Right lobe of liver (tissue), 6 donors: ENCODE data around the gene CENPC. TPM values are rescaled to one million over a fixed set of nuclear protein-coding genes. Genes with fewer than 3 reads are reported as not detected.
"Not testable (repeated sequence)": the region's sequence is repeated elsewhere in the genome, so short reads cannot be mapped to it uniquely, and the experiment has no call there.

Experiments used
- ATAC-seq, 4 donors: fragments of 200-7000 bp; cut with Tn5 transposase; one replicate each; pipeline ENCODE4 v1.9.1; 2020; ENCODE audit warnings: mild to moderate bottlenecking in 4 of 4, moderate library complexity in 4 of 4
- DNase-seq, 3 donors: peaks; one replicate each; pipeline ENCODE4 v3.0.0-alpha.2; 2020
- H3K27ac ChIP-seq, 3 donors: fragments of 200-600 bp; one replicate each; pipeline ENCODE4 v1.8.0; 2022
- H3K27me3 ChIP-seq, 2 donors: fragments of 200-600 bp; one replicate each; pipeline ENCODE4 v1.8.0; 2022
- H3K36me3 ChIP-seq, 4 donors: fragments of 200-600 bp; sonication (generic) in 1 of 4; one replicate each; pipeline versions ENCODE4 v1.5.1 to v1.8.0; 2017 to 2022; ENCODE audit warnings: control low read depth in 1 of 4
- H3K4me1 ChIP-seq, 4 donors: fragments of 200-600 bp; sonication (generic) in 1 of 4; one replicate each; pipeline versions ENCODE4 v1.5.1 to v1.8.0; 2017 to 2022; ENCODE audit warnings: control low read depth in 1 of 4
- H3K4me3 ChIP-seq, 3 donors: fragments of 200-600 bp; one replicate each; pipeline ENCODE4 v1.8.0; 2022
- H3K9me3 ChIP-seq, 4 donors: fragments of 200-600 bp; sonication (generic) in 1 of 4; one replicate each; pipeline versions ENCODE4 v1.5.1 to v1.8.0; 2017 to 2022; ENCODE audit warnings: control low read depth in 1 of 4
- POLR2A ChIP-seq: fragments of 450-650 bp; IDR thresholded peaks from one replicate; pipeline ENCODE4 v1.6.1; 2017; ENCODE audit warnings: antibody characterized with exemption, mild to moderate bottlenecking
- WGBS: methylation state at CpG from one replicate; pipeline ENCODE4 v1.1.6; 2018; ENCODE audit warnings: low coverage, low lambda C conversion rate; ENCODE audit not compliant: insufficient coverage; ENCODE audit errors: missing lambda C conversion rate; 5-methylcytosine and 5-hydroxymethylcytosine counted together
- intact Hi-C, 2 donors: fragments of 100-400 bp; cut with DNase I; formaldehyde crosslinking; loops; one replicate each; pipeline versions ENCODE4 v1.11.2 to v1.14.1; 2022
- total RNA-seq, 6 experiments: library from RNA; depleted of rRNA in 2 of 6; stranded (reverse); fragments of >200 nt in 2 of 6; fragmentation: NEBNext Ultra II Directional in 3 of 6; extraction: Animal tissue kit (Norgen Biotek cat#: 25700) in 3 of 6; gene quantifications; one replicate each; pipeline versions ENCODE4 v1.1.0 to v1.2.4, GENCODE V29; 2016 to 2023
- TF ChIP-seq, protein P1 (sequence below), 4 donors: fragments of 200-600 bp in 3 of 4; fragments of 450-650 bp in 1 of 4; IDR thresholded peaks; one replicate each; pipeline versions ENCODE4 v1.5.1 to v1.8.0; 2016 to 2022; ENCODE audit warnings: antibody characterized with exemption in 4 of 4, mild to moderate bottlenecking in 2 of 4
- donor health status: DM: no; HTN: yes; CAD: no.
- donor health status: DM: no; HTN: no; CAD: no.
- donor health status: DM: no; HTN: no; CAD: no.
- donor health status: DM: no; HTN: yes; CAD: no.
- donor health status: DM: no; HTN: yes; CAD: no.

Gene CENPC
- total RNA-seq, 6 experiments from 2014 or later: 4.3 to 10.4 (median 6.8) TPM

DNA sequence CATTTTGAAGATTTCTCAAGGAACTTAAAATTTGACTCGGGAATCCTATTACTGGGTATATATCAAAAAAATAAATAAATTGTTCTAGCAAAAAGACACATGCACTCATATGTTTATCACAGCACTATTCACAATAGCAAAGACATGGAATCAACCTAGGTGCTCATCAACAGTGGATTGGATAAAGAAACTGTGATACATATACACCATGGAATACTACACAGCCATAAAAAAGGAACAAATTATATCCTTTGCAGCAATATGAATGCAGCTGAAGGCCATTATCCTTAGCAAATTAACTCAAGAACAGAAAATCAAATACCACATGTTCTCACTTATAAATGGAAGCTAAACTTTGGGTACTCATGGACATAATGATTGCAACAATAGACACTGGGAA is 97.4 kb downstream of the CENPC start:
- Histone ChIP-seq H3K9me3 (no peaks in the 10 kb centered on the region), H3K27me3 (no peaks in the 10 kb centered on the region), H3K4me3 (no peak overlapping the region), H3K36me3 (no peaks in the 10 kb centered on the region), H3K27ac (no peak overlapping the region), H3K4me1 (no peaks in the 10 kb centered on the region)
- ATAC-seq (no peak), DNase-seq (no peak)
- TF ChIP-seq POLR2A: no peak
- TF ChIP-seq, protein P1, sequence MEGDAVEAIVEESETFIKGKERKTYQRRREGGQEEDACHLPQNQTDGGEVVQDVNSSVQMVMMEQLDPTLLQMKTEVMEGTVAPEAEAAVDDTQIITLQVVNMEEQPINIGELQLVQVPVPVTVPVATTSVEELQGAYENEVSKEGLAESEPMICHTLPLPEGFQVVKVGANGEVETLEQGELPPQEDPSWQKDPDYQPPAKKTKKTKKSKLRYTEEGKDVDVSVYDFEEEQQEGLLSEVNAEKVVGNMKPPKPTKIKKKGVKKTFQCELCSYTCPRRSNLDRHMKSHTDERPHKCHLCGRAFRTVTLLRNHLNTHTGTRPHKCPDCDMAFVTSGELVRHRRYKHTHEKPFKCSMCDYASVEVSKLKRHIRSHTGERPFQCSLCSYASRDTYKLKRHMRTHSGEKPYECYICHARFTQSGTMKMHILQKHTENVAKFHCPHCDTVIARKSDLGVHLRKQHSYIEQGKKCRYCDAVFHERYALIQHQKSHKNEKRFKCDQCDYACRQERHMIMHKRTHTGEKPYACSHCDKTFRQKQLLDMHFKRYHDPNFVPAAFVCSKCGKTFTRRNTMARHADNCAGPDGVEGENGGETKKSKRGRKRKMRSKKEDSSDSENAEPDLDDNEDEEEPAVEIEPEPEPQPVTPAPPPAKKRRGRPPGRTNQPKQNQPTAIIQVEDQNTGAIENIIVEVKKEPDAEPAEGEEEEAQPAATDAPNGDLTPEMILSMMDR (IDR thresholded peaks at IDR 0.05): no peak
- intact Hi-C loops: no loop called here
- WGBS: 100% methylated on average over 1 of the region's 1 CpG

DNA sequence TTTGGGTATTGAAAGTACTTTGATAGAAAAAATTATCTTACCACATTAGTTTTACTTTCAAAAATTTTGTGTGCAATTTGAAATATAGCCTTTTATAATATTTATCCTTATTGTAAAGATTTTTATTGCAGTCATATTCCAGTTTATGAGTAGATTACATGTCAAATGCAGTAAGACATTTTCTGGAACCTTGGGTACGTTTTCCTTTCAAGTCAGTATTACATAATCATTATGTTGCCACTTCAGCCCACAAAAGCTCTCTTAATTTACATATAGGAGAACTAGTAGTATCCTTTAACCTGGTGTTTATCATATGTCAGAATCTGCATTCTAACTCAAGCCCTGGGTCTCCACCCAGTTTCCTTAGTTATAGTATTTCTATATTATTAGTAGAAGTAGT is 98.5 kb downstream of the CENPC start:
- whole genome bisulfite sequencing: 64% methylated on average over 1 of the region's 1 CpG

DNA sequence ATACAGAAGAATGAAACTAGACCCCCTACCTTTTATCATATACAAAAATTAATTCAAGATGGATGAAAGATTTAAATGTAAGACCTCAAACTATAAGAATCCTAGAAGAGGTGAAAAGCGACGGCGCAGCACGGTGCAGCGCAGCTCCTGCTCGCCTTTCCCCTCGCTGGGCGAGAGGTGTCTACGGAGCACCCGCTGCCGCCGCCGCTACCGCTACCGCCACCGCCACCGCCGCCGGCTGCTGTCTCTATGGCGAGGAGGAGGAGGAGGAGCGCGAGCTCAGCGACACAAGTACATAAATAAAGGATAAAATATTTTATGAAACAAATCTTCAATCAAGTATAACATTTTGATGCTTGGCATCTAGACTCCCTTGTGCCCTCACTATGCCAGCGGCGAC is 99.4 kb downstream of the CENPC start:
- H3K36me3 ChIP-seq, H3K4me1 ChIP-seq, H3K4me3 ChIP-seq, ATAC-seq, H3K27ac ChIP-seq, H3K27me3 ChIP-seq, H3K9me3 ChIP-seq, intact Hi-C loops, DNase-seq: not testable (repeated sequence)
- WGBS: 67% methylated on average over 8 of the region's 25 CpGs

More for the DNA sequence above, 98.5 kb downstream of the CENPC start:
- DNase-seq (no peak), ATAC-seq (no peak)
- no peaks in the 10 kb centered on the region for H3K4me1 ChIP-seq
- H3K4me3 ChIP-seq: no peak overlapping the region
- no peak overlapping the region for H3K27ac ChIP-seq
- intact Hi-C loops: no loop called here
- TF ChIP-seq POLR2A: no peak
- TF ChIP-seq, protein P1 (IDR thresholded peaks at IDR 0.05): no peak
- no peaks in the 10 kb centered on the region for H3K27me3 ChIP-seq
- no peaks in the 10 kb centered on the region for H3K9me3 ChIP-seq
- no peaks in the 10 kb centered on the region for H3K36me3 ChIP-seq

GRCh38 chr4:67438975-67439374 is 106.3 kb downstream of the CENPC start:
- Histone ChIP-seq H3K36me3 (no peaks in the 10 kb centered on the region), H3K9me3 (no peaks in the 10 kb centered on the region), H3K4me3 (no peak overlapping the region), H3K27ac (no peak overlapping the region), H3K27me3 (no peaks in the 10 kb centered on the region), H3K4me1 (no peaks in the 10 kb centered on the region)
- 76% methylated on average over 4 of the region's 4 CpGs for WGBS
- intact Hi-C loops: no loop called here
- no peak for DNase-seq
- TF ChIP-seq, protein P1 (IDR thresholded peaks at IDR 0.05): no peak
- no peak for ATAC-seq

- WGBS: 47% methylated on average over 2 of the region's 2 CpGs
- Histone ChIP-seq H3K27me3 (no peaks in the 10 kb centered on the region), H3K4me3 (no peak overlapping the region), H3K9me3 (no peaks in the 10 kb centered on the region), H3K4me1 (no peaks in the 10 kb centered on the region), H3K27ac (no peak overlapping the region), H3K36me3 (no peaks in the 10 kb centered on the region)
- TF ChIP-seq, protein P1 (IDR thresholded peaks at IDR 0.05): no peak
- TF ChIP-seq POLR2A: no peak
- DNase-seq: no peak
- intact Hi-C loops: no loop called here
- ATAC-seq: peak in 2 of 4 donors; percentile 68 to 71
Measured at GRCh38 chr4:67437974-67438713, 107.2 kb downstream of the CENPC start.
